Psoas muscle (tissue), 8 donors: ENCODE data around the gene C1QTNF6. TPM values are rescaled to one million over a fixed set of nuclear protein-coding genes. Genes with fewer than 3 reads are reported as not detected.
A peak's percentile ranks its signal among the peaks of the same experiment; 100 is the strongest.

Experiments used
- ATAC-seq, 4 donors: fragments of 200-7000 bp; cut with Tn5 transposase; one replicate each; pipeline ENCODE4 v1.9.1; 2020; ENCODE audit warnings: moderate library complexity in 3 of 4, mild to moderate bottlenecking in 2 of 4
- DNase-seq, 2 donors: peaks; one replicate each; pipeline ENCODE4 v3.0.0-alpha.2; 2020
- H3K27ac ChIP-seq: fragments of 200-600 bp; one replicate; pipeline ENCODE4 v1.8.0; 2022
- H3K27me3 ChIP-seq, 3 donors: fragments of 200-600 bp in 1 of 3; one replicate each; pipeline versions ENCODE4 v1.6.1 to v1.8.0; 2013 to 2022; ENCODE audit warnings: low read length in 2 of 3, mild to moderate bottlenecking in 2 of 3, moderate library complexity in 1 of 3; ENCODE audit not compliant: insufficient read depth in 3 of 3
- H3K36me3 ChIP-seq, 2 donors: fragments of 200-600 bp in 1 of 2; one replicate each; pipeline versions ENCODE4 v1.6.1 to v1.8.0; 2013 to 2022; ENCODE audit warnings: low read depth in 1 of 2, mild to moderate bottlenecking in 1 of 2, moderate library complexity in 1 of 2; ENCODE audit not compliant: insufficient read depth in 1 of 2
- H3K4me1 ChIP-seq: fragments of 200-600 bp; one replicate; pipeline ENCODE4 v1.8.0; 2022
- H3K4me3 ChIP-seq: fragments of 200-600 bp; one replicate; pipeline ENCODE4 v1.8.0; 2022; ENCODE audit warnings: mild to moderate bottlenecking
- H3K9me3 ChIP-seq: fragments of 200-600 bp; one replicate; pipeline ENCODE4 v1.8.0; 2022
- CTCF ChIP-seq: fragments of 200-600 bp; IDR thresholded peaks from one replicate; pipeline ENCODE4 v1.8.0; 2022; ENCODE audit warnings: antibody characterized with exemption
- WGBS, 3 donors: extraction: QIAGEN DNeasy Blood & Tissue Kit; methylation state at CpG; one replicate each; pipeline versions ENCODE4 v1.1.6 to v1.1.7; 2013; 5-methylcytosine and 5-hydroxymethylcytosine counted together
- intact Hi-C, 2 donors: fragments of 100-400 bp; cut with DNase I; formaldehyde crosslinking; loops; one replicate each; pipeline versions ENCODE4 v1.11.0 to v1.14.2; 2022
- polyA plus RNA-seq, 3 donors: library from polyadenylated mRNA; stranded (reverse); fragments of 200-250 nt; gene quantifications; one replicate each; pipeline ENCODE4 v1.2.3, GENCODE V29; 2013
- total RNA-seq, 4 donors: library from RNA; stranded (reverse); fragmentation: NEBNext Ultra II Directional in 2 of 4; extraction: Animal tissue kit (Norgen Biotek cat#: 25700) in 2 of 4; gene quantifications; one replicate each; pipeline versions ENCODE4 v1.2.1 to v1.2.4, GENCODE V29; 2021 to 2023
- donor health status: healthy with polysubstance abuse.
- donor health status: DM: no; HTN: no; CAD: no; lungs with moderate emphysema.
- donor health status: Bipolar disorder and iron deficiency.
- donor health status: healthy.
- donor health status: DM: yes; HTN: yes; CAD: no.
- donor health status: DM: no; HTN: no; CAD: no.
- donor health status: DM: no; HTN: no; CAD: no.
- donor health status: DM: yes; HTN: yes; CAD: no.

The C1QTNF6 gene
- total and polyA plus RNA-seq, 7 donors: 0.66 to 8.2 (median 1.0) TPM

- no peaks in the 10 kb centered on the region for H3K36me3 ChIP-seq
- ATAC-seq (no peak), DNase-seq (no peak)
- 81 to 89% (median 84%) methylated on average over 6 of the region's 6 CpGs for WGBS, 3 donors
- no peak overlapping the region for H3K27ac ChIP-seq
- intact Hi-C loops: no loop called here
- peaks cover 0 to 32% (median 8%) of the 10 kb centered on the region in 3 donors for H3K27me3 ChIP-seq
- H3K9me3 ChIP-seq: no peaks in the 10 kb centered on the region
- TF ChIP-seq CTCF: no peak
- no peak overlapping the region for H3K4me3 ChIP-seq
- H3K4me1 ChIP-seq: no peaks in the 10 kb centered on the region
These were observed 31.5 kb upstream of the C1QTNF6 start for GRCh38 chr22:37219533-37219932.

GRCh38 chr22:37218771-37219411 is 30.8 kb upstream of the C1QTNF6 start:
- H3K27me3 ChIP-seq: peaks cover 0 to 26% (median 8%) of the 10 kb centered on the region in 3 donors
- no peak overlapping the region for H3K27ac ChIP-seq
- DNase-seq (no peak), ATAC-seq (no peak)
- no peaks in the 10 kb centered on the region for H3K4me1 ChIP-seq
- no peaks in the 10 kb centered on the region for H3K9me3 ChIP-seq
- H3K4me3 ChIP-seq: no peak overlapping the region
- 46 to 56% (median 49%) methylated on average over 7 of the region's 7 CpGs for WGBS, 3 donors
- H3K36me3 ChIP-seq: no peaks in the 10 kb centered on the region
- intact Hi-C loops: no loop called here
- no peak for TF ChIP-seq CTCF

- Histone ChIP-seq H3K9me3 (no peaks in the 10 kb centered on the region), H3K4me1 (no peaks in the 10 kb centered on the region), H3K4me3 (no peak overlapping the region), H3K27ac (no peak overlapping the region), H3K36me3 (no peaks in the 10 kb centered on the region), H3K27me3 (peaks cover 0 to 28% (median 10%) of the 10 kb centered on the region in 3 donors)
- TF ChIP-seq CTCF: no peak
- ATAC-seq (no peak), DNase-seq (no peak)
- intact Hi-C loops: no loop called here
- WGBS, 3 donors: 75 to 78% (median 77%) methylated on average over 6 of the region's 6 CpGs
These were observed 30.3 kb upstream of the C1QTNF6 start for GRCh38 chr22:37218399-37218770.

- peaks cover 0 to 38% (median 4%) of the 10 kb centered on the region in 3 donors for H3K27me3 ChIP-seq
- TF ChIP-seq CTCF: no peak
- H3K36me3 ChIP-seq: no peaks in the 10 kb centered on the region
- no peak overlapping the region for H3K4me3 ChIP-seq
- intact Hi-C loops: no loop called here
- H3K27ac ChIP-seq: no peak overlapping the region
- DNase-seq (no peak), ATAC-seq (no peak)
- H3K4me1 ChIP-seq: no peaks in the 10 kb centered on the region
- WGBS, 3 donors: 75 to 91% (median 86%) methylated on average over 9 of the region's 9 CpGs
- no peaks in the 10 kb centered on the region for H3K9me3 ChIP-seq
These were observed 27.8 kb upstream of the C1QTNF6 start for GRCh38 chr22:37215890-37216289.

- peak in 1 of 2 donors; percentile 39 for DNase-seq
- no peaks in the 10 kb centered on the region for H3K9me3 ChIP-seq
- H3K4me1 ChIP-seq: no peaks in the 10 kb centered on the region
- intact Hi-C loops: no loop called here
- no peak overlapping the region for H3K27ac ChIP-seq
- TF ChIP-seq CTCF: no peak
- no peaks in the 10 kb centered on the region for H3K36me3 ChIP-seq
- 67 to 68% (median 68%) methylated on average over 13 of the region's 13 CpGs for WGBS, 3 donors
- H3K27me3 ChIP-seq: peaks cover 0 to 40% (median 6%) of the 10 kb centered on the region in 3 donors
- H3K4me3 ChIP-seq: no peak overlapping the region
- ATAC-seq: no peak
These were observed 26.6 kb upstream of the C1QTNF6 start for GRCh38 chr22:37214731-37215030.
